ENCODE measurements around the gene SRRM5.
"Not testable (repeated sequence)": the region's sequence is repeated elsewhere in the genome, so short reads cannot be mapped to it uniquely, and the experiment has no call there.

Gene SRRM5

GRCh38 chr19:43611788-43612187, at the start of gene SRRM5:
TSS of gene SRRM5 (plus strand) at chr19:43612088. CDS start at chr19:43612122, 34 bp downstream.
- DNase-seq (ENCODE audit: low read depth) = no peak

GRCh38 chr19:43562226-43562697, 49.6 kb upstream of the SRRM5 start:
- DNase-seq (ENCODE audit: low read depth) = no peak

GRCh38 chr19:43562698-43563241, 49.1 kb upstream of the SRRM5 start:
- peak; percentile 95 for DNase-seq (ENCODE audit: low read depth)

- no peak for DNase-seq (ENCODE audit: low read depth)
Observed at GRCh38 chr19:43563816-43564457, 48.0 kb upstream of the SRRM5 start.

GRCh38 chr19:43564800-43565199, 47.1 kb upstream of the SRRM5 start:
- no peak for DNase-seq (ENCODE audit: low read depth)

GRCh38 chr19:43569657-43570056, 42.2 kb upstream of the SRRM5 start:
- DNase-seq (ENCODE audit: low read depth) = no peak

GRCh38 chr19:43570174-43570791, 41.6 kb upstream of the SRRM5 start:
- peak; percentile 22 for DNase-seq (ENCODE audit: low read depth)

GRCh38 chr19:43572171-43572588, 39.7 kb upstream of the SRRM5 start:
- no peak for DNase-seq (ENCODE audit: low read depth)

- DNase-seq (ENCODE audit: low read depth) = peak; percentile 79
Observed at GRCh38 chr19:43574424-43575155, 37.3 kb upstream of the SRRM5 start.

- peak; percentile 99 for DNase-seq (ENCODE audit: low read depth)
Observed at GRCh38 chr19:43575156-43575950, 36.5 kb upstream of the SRRM5 start, which contains the start of the genes PINLYP and XRCC1. TSS of gene PINLYP (plus strand) at chr19:43575801. CDS start at chr19:43577192, 1,391 bp downstream. TSS of gene XRCC1 (minus strand) at chr19:43575527. CDS start at chr19:43575458, 69 bp downstream.

- DNase-seq (ENCODE audit: low read depth) = no peak
Observed at GRCh38 chr19:43575955-43576878, 35.7 kb upstream of the SRRM5 start.

- no peak for DNase-seq (ENCODE audit: low read depth)
Observed at GRCh38 chr19:43578787-43579186, 33.1 kb upstream of the SRRM5 start.

GRCh38 chr19:43581467-43581866, 30.4 kb upstream of the SRRM5 start:
- DNase-seq (ENCODE audit: low read depth) = no peak

GRCh38 chr19:43582495-43582894, 29.4 kb upstream of the SRRM5 start:
- no peak for DNase-seq (ENCODE audit: low read depth)

- DNase-seq (ENCODE audit: low read depth) = no peak
Observed at GRCh38 chr19:43584484-43584883, 27.4 kb upstream of the SRRM5 start.

GRCh38 chr19:43586346-43586745, 25.5 kb upstream of the SRRM5 start:
- no peak for DNase-seq (ENCODE audit: low read depth)

GRCh38 chr19:43587029-43587428, 24.9 kb upstream of the SRRM5 start:
- DNase-seq (ENCODE audit: low read depth) = not testable (repeated sequence)

- DNase-seq (ENCODE audit: low read depth) = no peak
Observed at GRCh38 chr19:43589277-43589676, 22.6 kb upstream of the SRRM5 start.

GRCh38 chr19:43589678-43590077, 22.2 kb upstream of the SRRM5 start:
- DNase-seq (ENCODE audit: low read depth) = no peak

All from ELR (cell line).